Epidermal melanocyte (primary cell): ENCODE measurements around the gene ALDH6A1.

Experiments used
- DNase-seq: peaks from one replicate; pipeline ENCODE4 v3.0.0; 2011; ENCODE audit warnings: low spot score; ENCODE audit not compliant: insufficient read length

The ALDH6A1 gene

GRCh38 chr14:74049876-74050495 lies 34.3 kb downstream of the ALDH6A1 start:
- no peak for DNase-seq

- DNase-seq, result no peak
Measured at GRCh38 chr14:74048281-74048680, 36.0 kb downstream of the ALDH6A1 start.

GRCh38 chr14:74045522-74045921 lies 38.7 kb downstream of the ALDH6A1 start:
- no peak for DNase-seq

- DNase-seq, result no peak
Measured at GRCh38 chr14:74042296-74042695, 42.0 kb downstream of the ALDH6A1 start.

GRCh38 chr14:74038020-74038859 lies 46.0 kb downstream of the ALDH6A1 start:
- DNase-seq, result peak; percentile 53

- DNase-seq, result no peak
Measured at GRCh38 chr14:74035556-74035955, 48.7 kb downstream of the ALDH6A1 start.

GRCh38 chr14:74034572-74034971 lies 49.7 kb downstream of the ALDH6A1 start:
- DNase-seq, result no peak

- no peak for DNase-seq
Measured at GRCh38 chr14:74029136-74029535, 55.1 kb downstream of the ALDH6A1 start.

GRCh38 chr14:74022346-74022745 lies 61.9 kb downstream of the ALDH6A1 start:
- DNase-seq, result no peak

- no peak for DNase-seq
Measured at GRCh38 chr14:74019408-74020137, 64.7 kb downstream of the ALDH6A1 start.

GRCh38 chr14:74018586-74019407 lies 65.5 kb downstream of the ALDH6A1 start, which contains the start of the genes BBOF1 and ENTPD5:
BBOF1 (plus strand) TSS chr14:74019349; CDS start chr14:74019479, 130 bp downstream.
ENTPD5 (minus strand) TSS chr14:74019288; CDS start chr14:73988102, 31,186 bp downstream.
- DNase-seq, result peak; percentile 93

- no peak for DNase-seq
Measured at GRCh38 chr14:74018174-74018585, 66.1 kb downstream of the ALDH6A1 start.

GRCh38 chr14:74015963-74016362 lies 68.3 kb downstream of the ALDH6A1 start:
- DNase-seq, result no peak

GRCh38 chr14:74015176-74015575 lies 69.1 kb downstream of the ALDH6A1 start:
- no peak for DNase-seq

GRCh38 chr14:74014299-74014698 lies 70.0 kb downstream of the ALDH6A1 start:
- DNase-seq, result no peak

- DNase-seq, result no peak
Measured at GRCh38 chr14:74008843-74009499, 75.3 kb downstream of the ALDH6A1 start.
